ENCODE measurements around the gene ARHGAP26.

Gene ARHGAP26

GRCh38 chr5:142835540-142835939, 65.4 kb downstream of the ARHGAP26 start:
- no peak for DNase-seq (ENCODE audit: low spot score)
- H3K27ac ChIP-seq: no peak overlapping the region
- no peak for TF ChIP-seq CTCF (IDR thresholded peaks at IDR 0.05)
- no peak overlapping the region for H3K4me3 ChIP-seq

GRCh38 chr5:142836048-142836447, 65.9 kb downstream of the ARHGAP26 start:
- no peak for DNase-seq (ENCODE audit: low spot score)
- Histone ChIP-seq H3K27ac (no peak overlapping the region), H3K4me3 (no peak overlapping the region)
- no peak for TF ChIP-seq CTCF (IDR thresholded peaks at IDR 0.05)

- no peak for DNase-seq (ENCODE audit: low spot score)
- H3K27ac ChIP-seq: peak overlapping the region in 1 of 2 donors; percentile 49
These were observed 67.0 kb downstream of the ARHGAP26 start for GRCh38 chr5:142837081-142837725.

GRCh38 chr5:142838845-142839244, 68.7 kb downstream of the ARHGAP26 start:
- no peak for TF ChIP-seq CTCF (IDR thresholded peaks at IDR 0.05)
- H3K27ac ChIP-seq: peak overlapping the region; percentile 55 to 79
- H3K4me3 ChIP-seq: no peak overlapping the region
- DNase-seq (ENCODE audit: low spot score): no peak

More at GRCh38 chr5:142837081-142837725, 67.0 kb downstream of the ARHGAP26 start:
- H3K4me3 ChIP-seq: peak overlapping the region; percentile 12
- no peak for TF ChIP-seq CTCF (IDR thresholded peaks at IDR 0.05)

GRCh38 chr5:142839711-142840346, 69.7 kb downstream of the ARHGAP26 start:
- Histone ChIP-seq H3K27ac (peak overlapping the region; percentile 55 to 79), H3K4me3 (no peak overlapping the region)
- TF ChIP-seq CTCF (IDR thresholded peaks at IDR 0.05): no peak
- DNase-seq (ENCODE audit: low spot score): peak; percentile 83

GRCh38 chr5:142840575-142840974, 70.4 kb downstream of the ARHGAP26 start:
- Histone ChIP-seq H3K27ac (peak overlapping the region; percentile 55 to 79), H3K4me3 (no peak overlapping the region)
- TF ChIP-seq CTCF (IDR thresholded peaks at IDR 0.05): no peak
- DNase-seq (ENCODE audit: low spot score): no peak
